HG02798 (cell line): ENCODE results near the gene NFYC.
"Not testable (repeated sequence)": the region's sequence is repeated elsewhere in the genome, so short reads cannot be mapped to it uniquely, and the experiment has no call there.

Source experiments
- ATAC-seq: cut with Tn5 transposase; IDR thresholded peaks from one replicate; pipeline ENCODE4 v1.9.1; 2021; ENCODE audit warnings: mild to moderate bottlenecking; ENCODE audit not compliant: unreplicated experiment, poor library complexity

Gene NFYC

GRCh38 chr1:40704817-40705733, 13.6 kb downstream of the NFYC start:
- ATAC-seq = no peak

- ATAC-seq = no peak
Measured at GRCh38 chr1:40706626-40707025, 15.1 kb downstream of the NFYC start.

- peak; percentile 77 for ATAC-seq
Measured at GRCh38 chr1:40708750-40709099, 17.2 kb downstream of the NFYC start.

GRCh38 chr1:40709100-40709801, 17.7 kb downstream of the NFYC start:
- peak; percentile 94 for ATAC-seq

- ATAC-seq = no peak
Measured at GRCh38 chr1:40709802-40710278, 18.3 kb downstream of the NFYC start.

GRCh38 chr1:40710581-40711315, 19.2 kb downstream of the NFYC start:
- no peak for ATAC-seq

- ATAC-seq = no peak
Measured at GRCh38 chr1:40711465-40712404, 20.2 kb downstream of the NFYC start.

- ATAC-seq = no peak
Measured at GRCh38 chr1:40712405-40712944, 21.0 kb downstream of the NFYC start.

- no peak for ATAC-seq
Measured at GRCh38 chr1:40712997-40713396, 21.5 kb downstream of the NFYC start.

- no peak for ATAC-seq
Measured at GRCh38 chr1:40715491-40716059, 24.1 kb downstream of the NFYC start.

GRCh38 chr1:40717065-40717464, 25.6 kb downstream of the NFYC start:
- no peak for ATAC-seq

- no peak for ATAC-seq
Measured at GRCh38 chr1:40717955-40718354, 26.5 kb downstream of the NFYC start.

- no peak for ATAC-seq
Measured at GRCh38 chr1:40720493-40720892, 29.0 kb downstream of the NFYC start.

- ATAC-seq = no peak
Measured at GRCh38 chr1:40722622-40723021, 31.1 kb downstream of the NFYC start.

- no peak for ATAC-seq
Measured at GRCh38 chr1:40723196-40723955, 31.9 kb downstream of the NFYC start.

- ATAC-seq = not testable (repeated sequence)
Measured at GRCh38 chr1:40727662-40728061, 36.2 kb downstream of the NFYC start.

- not testable (repeated sequence) for ATAC-seq
Measured at GRCh38 chr1:40729316-40729862, 37.9 kb downstream of the NFYC start.

- no peak for ATAC-seq
Measured at GRCh38 chr1:40732756-40733301, 41.3 kb downstream of the NFYC start.
